ENCODE data around the gene KCNJ11. TPM values are rescaled to one million over a fixed set of nuclear protein-coding genes. Genes with fewer than 3 reads are reported as not detected.

Gene KCNJ11
- total RNA-seq, 2 donors from 2014 or later, result 0.43 TPM; not detected in 1

- DNase-seq (ENCODE audit: low spot score in 2 of 2) (peak; percentile 42 to 80), ATAC-seq (peak; percentile 53 to 65)
- no peaks in the 10 kb centered on the region for H3K9me3 Mint-ChIP-seq
- H3K36me3 Mint-ChIP-seq, result peaks cover 0 to 7% of the 10 kb centered on the region in 2 donors
- peak overlapping the region; percentile 70 to 72 for H3K27ac Mint-ChIP-seq
Measured at GRCh38 chr11:17352950-17353820, 35.3 kb downstream of the KCNJ11 start.

DNA sequence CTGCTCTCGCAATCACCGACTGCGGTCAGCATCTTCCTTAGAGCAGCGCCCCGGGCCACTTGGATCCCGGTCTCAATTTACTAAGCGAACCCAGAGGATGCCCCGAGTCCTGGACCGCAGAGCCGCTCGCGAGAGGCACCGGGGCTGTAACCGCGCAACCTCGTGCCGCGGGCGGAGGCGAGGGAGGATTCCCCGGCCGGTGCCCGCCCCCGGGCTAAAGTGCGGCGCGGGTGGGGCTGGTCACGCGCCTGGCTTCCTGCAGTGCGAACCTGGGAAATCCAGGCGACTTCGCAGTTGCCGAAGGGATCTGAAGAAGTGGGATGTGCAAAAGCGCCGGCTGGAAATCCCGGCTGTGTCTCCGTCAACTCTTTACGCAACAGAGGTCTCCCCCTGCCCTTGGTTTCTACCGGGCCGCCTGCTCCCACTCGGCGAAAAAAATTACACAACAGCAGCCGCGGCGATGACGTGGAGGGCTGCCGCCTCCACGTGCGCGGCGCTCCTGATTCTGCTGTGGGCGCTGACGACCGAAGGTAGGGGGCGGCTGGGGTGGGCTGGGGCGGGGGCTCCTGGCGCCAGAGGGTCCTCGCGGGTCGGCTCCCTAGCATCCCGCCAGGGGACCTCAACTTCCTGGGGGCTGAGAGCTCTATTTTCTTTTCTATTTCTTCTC, 36.8 kb downstream of the KCNJ11 start, which contains the start of gene NCR3LG1:
Gene NCR3LG1 (plus strand): TSS at position 291 of the 667 bp plus-strand sequence. CDS start 170 bp downstream, at position 461.
- Mint-ChIP-seq H3K9me3 (no peaks in the 10 kb centered on the region), H3K36me3 (peaks cover 0 to 7% of the 10 kb centered on the region in 2 donors), H3K27ac (peak within 1 kb of the TSS; percentile 59 to 70)
- DNase-seq (ENCODE audit: low spot score in 2 of 2) (peak; percentile 37 to 74), ATAC-seq (peak; percentile 50 to 55)

DNA sequence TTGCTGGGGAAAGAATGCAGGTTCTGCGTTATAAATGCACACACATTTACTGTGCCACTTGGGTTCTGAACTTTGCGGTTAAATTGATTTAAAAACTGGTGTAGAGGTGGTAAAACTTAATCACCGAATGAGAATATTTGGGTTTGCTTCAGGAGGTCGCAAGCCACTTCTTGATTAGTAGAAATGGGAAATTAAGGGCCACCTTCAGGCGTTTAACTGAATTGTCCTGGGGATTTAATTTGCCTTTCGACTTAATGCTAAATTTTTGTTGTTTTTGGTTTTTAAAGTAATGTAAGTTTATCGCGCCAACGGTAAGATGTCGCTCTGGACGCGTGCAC, 37.3 kb downstream of the KCNJ11 start:
- Mint-ChIP-seq H3K36me3 (peaks cover 0 to 7% of the 10 kb centered on the region in 2 donors), H3K9me3 (no peaks in the 10 kb centered on the region), H3K27ac (peak overlapping the region in 1 of 2 donors; percentile 70)
- no peak for DNase-seq (ENCODE audit: low spot score in 2 of 2)
- ATAC-seq, result no peak

DNA sequence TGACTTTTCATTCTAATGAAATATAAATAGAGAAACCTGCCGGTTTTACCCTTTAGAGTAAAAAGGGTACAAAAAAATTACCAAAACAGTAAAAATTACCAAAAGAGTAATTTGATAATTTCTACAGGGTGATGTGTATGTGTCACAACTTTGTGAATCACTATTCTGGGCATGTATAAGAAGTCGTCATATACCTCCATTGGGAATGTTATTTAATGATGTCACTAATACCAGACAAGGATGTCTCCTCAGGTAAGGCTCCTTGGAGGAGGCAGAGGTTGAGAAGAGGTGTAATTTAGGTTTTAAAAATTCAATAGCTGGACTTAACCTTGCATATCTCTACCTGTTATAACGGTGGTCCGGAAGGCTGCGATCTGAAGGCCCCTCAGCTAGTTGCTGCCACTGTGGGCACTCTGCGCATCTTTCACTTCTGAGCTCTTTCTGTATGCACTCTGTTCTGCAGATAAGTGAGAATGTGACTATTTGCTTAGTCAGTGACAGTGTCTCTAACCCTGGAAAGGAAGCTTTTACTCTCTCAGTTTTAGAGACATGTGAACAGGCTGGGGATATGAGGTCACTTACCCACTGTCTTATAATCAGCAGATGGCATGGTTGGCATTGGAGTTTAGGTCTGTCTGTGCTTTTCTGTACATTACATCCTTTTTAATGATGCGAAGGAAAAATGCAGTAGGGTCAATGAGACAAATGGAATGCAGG, 37.8 kb downstream of the KCNJ11 start:
- DNase-seq (ENCODE audit: low spot score in 2 of 2) (no peak), ATAC-seq (peak; percentile 49 to 63)
- peak overlapping the region in 1 of 2 donors; percentile 70 for H3K27ac Mint-ChIP-seq
- no peaks in the 10 kb centered on the region for H3K9me3 Mint-ChIP-seq
- peaks cover 0 to 7% of the 10 kb centered on the region in 2 donors for H3K36me3 Mint-ChIP-seq

DNA sequence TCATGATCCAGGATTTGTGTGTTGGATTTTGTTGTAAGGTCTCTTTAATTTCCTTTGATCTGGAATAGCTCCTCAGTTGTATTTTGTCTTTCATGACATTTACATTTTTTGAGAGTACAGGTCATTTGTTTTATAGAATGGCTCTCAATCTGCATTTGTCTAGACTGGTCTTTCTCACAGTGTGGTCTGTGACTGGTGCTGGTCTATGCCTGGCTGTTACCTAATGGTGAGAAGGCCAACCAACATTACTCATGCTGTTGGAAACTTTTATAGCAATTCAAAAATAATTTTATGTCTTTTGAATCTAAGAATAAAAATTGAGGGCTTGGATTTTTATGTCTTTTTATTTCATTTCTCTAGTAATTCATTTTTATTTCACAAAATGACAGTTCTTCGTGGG, 40.8 kb downstream of the KCNJ11 start:
- Mint-ChIP-seq H3K9me3 (no peaks in the 10 kb centered on the region), H3K36me3 (peaks cover 0 to 3% of the 10 kb centered on the region in 2 donors), H3K27ac (no peak overlapping the region)
- DNase-seq (ENCODE audit: low spot score in 2 of 2) (no peak), ATAC-seq (no peak)

DNA sequence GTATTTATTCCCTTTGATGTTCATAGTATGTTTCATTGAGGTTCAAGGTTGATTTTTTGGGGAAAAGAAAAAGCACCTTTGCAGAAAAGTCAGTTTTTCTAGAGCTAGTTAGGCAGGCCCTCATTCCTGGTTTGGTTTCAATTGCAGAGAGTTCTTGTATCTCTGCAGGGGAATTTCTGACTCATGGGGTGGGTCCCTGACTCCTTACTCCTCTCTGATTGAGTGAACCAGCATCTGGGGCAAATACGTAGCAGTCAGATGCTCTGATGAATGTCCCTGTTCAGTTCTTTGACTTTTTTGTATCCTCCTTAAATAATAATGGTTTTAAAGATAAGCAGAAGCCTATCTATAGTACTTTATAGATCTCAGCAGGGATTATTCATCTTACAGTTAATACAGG, 44.6 kb downstream of the KCNJ11 start:
- H3K9me3 Mint-ChIP-seq, result no peaks in the 10 kb centered on the region
- DNase-seq (ENCODE audit: low spot score in 2 of 2) (peak in 1 of 2 donors; percentile 50), ATAC-seq (peak; percentile 100)

DNA sequence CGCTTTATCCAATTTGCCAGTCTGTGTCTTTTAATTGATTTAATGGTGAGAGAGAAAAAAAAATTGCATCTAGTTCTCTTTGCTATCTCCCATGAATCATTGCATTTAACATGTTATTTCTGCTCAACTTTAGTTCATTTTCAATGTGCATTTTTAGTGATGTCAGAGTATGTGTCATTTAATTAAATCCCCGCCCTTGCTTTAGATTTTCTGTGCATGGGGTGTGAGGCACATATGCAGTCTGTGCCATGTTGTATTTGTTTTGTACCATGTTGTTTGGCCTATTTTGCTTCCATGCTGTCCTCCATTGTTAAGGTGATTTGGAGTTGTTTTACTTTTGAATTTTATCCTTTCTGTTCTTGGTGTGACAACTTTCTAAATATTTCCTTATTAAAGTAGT, 45.2 kb downstream of the KCNJ11 start:
- H3K36me3 Mint-ChIP-seq, result no peaks in the 10 kb centered on the region
- no peak overlapping the region for H3K27ac Mint-ChIP-seq
- DNase-seq (ENCODE audit: low spot score in 2 of 2) (no peak), ATAC-seq (no peak)
- no peaks in the 10 kb centered on the region for H3K9me3 Mint-ChIP-seq

More for the DNA sequence above, 44.6 kb downstream of the KCNJ11 start:
- H3K36me3 Mint-ChIP-seq, result no peaks in the 10 kb centered on the region
- peak overlapping the region; percentile 47 to 61 for H3K27ac Mint-ChIP-seq

Other genes starting within 250 kb of the KCNJ11 start
- gene PIK3C2A, start 180.7 kb downstream of the KCNJ11 start, total RNA-seq, result 10 to 100 TPM; 24.0 to 29.2 TPM
- gene NUCB2, start 111.9 kb downstream of the KCNJ11 start, total RNA-seq, result 100 to 1,000 TPM in 1 of 2 donors, 10 to 100 TPM in 1; 49.4 to 122 TPM
- 1 to 10 TPM in 1 of 2 donors, under 1 TPM in 1; 0.54 to 2.7 TPM for gene NCR3LG1, start 36.9 kb downstream of the KCNJ11 start, total RNA-seq
- gene ABCC8, start 88.2 kb upstream of the KCNJ11 start, total RNA-seq, result not detected
- not detected for gene USH1C, start 155.8 kb upstream of the KCNJ11 start, total RNA-seq
- not detected for gene OTOG, start 158.6 kb upstream of the KCNJ11 start, total RNA-seq

Measured in activated naive CD4-positive, alpha-beta T cell treated with anti-CD3 and anti-CD28 coated beads, Interleukin-2, amount 50 U/mL, for 72 hours (primary cell).